Hepatocyte (in vitro differentiated cells): ENCODE results near the gene CMIP. TPM values are rescaled to one million over a fixed set of nuclear protein-coding genes. Genes with fewer than 3 reads are reported as not detected.
A peak's percentile ranks its signal among the peaks of the same experiment; 100 is the strongest.

Experiments used
- DNase-seq: peaks from one replicate; pipeline ENCODE4 v3.0.0-alpha.2; 2016; ENCODE audit warnings: low spot score
- H2AFZ ChIP-seq: fragments of 200-600 bp; sonication (generic); 2 replicates; pipeline ENCODE4 v1.6.0; 2016; ENCODE audit warnings: antibody characterized with exemption, mild to moderate bottlenecking
- H3K27ac ChIP-seq: fragments of 200-600 bp; sonication (generic); 2 replicates; pipeline ENCODE4 v1.5.1; 2016; ENCODE audit warnings: mild to moderate bottlenecking
- H3K27me3 ChIP-seq: fragments of 200-600 bp; sonication (generic); 2 replicates; pipeline ENCODE4 v1.6.1; 2016
- H3K36me3 ChIP-seq: fragments of 200-600 bp; sonication (generic); replicated peaks from 2 replicates; pipeline ENCODE4 v1.5.1; 2016; ENCODE audit warnings: low read depth; ENCODE audit not compliant: insufficient read depth
- H3K4me1 ChIP-seq: fragments of 200-600 bp; sonication (generic); 2 replicates; pipeline ENCODE4 v1.5.1; 2016; ENCODE audit warnings: mild to moderate bottlenecking, moderate library complexity; ENCODE audit not compliant: insufficient read depth
- H3K4me2 ChIP-seq: fragments of 200-600 bp; sonication (generic); 2 replicates; pipeline ENCODE4 v1.6.0; 2016
- H3K4me3 ChIP-seq: fragments of 200-600 bp; sonication (generic); 2 replicates; pipeline ENCODE4 v1.5.1; 2016; ENCODE audit warnings: mild to moderate bottlenecking
- H3K79me2 ChIP-seq: fragments of 200-600 bp; sonication (generic); 2 replicates; pipeline ENCODE4 v1.6.0; 2017; ENCODE audit warnings: mild to moderate bottlenecking
- H3K9me2 ChIP-seq: fragments of 200-600 bp; sonication (generic); replicated peaks from 2 replicates; pipeline ENCODE4 v1.6.0; 2017; ENCODE audit warnings: mild to moderate bottlenecking; ENCODE audit not compliant: insufficient read depth
- H3K9me3 ChIP-seq: fragments of 200-600 bp; sonication (generic); 2 replicates; pipeline ENCODE4 v1.5.1; 2016; ENCODE audit warnings: low read depth, mild to moderate bottlenecking
- H4K20me1 ChIP-seq: fragments of 200-600 bp; sonication (generic); 2 replicates; pipeline ENCODE4 v1.6.0; 2016; ENCODE audit warnings: mild to moderate bottlenecking; ENCODE audit not compliant: insufficient read depth, poor library complexity, severe bottlenecking
- EZH2 ChIP-seq: fragments of 200-600 bp; sonication (generic); IDR thresholded peaks from 2 replicates; pipeline ENCODE4 v1.6.1; 2016; ENCODE audit warnings: antibody characterized with exemption, mild to moderate bottlenecking, borderline replicate concordance
- EZH2phosphoT487 ChIP-seq: fragments of 200-600 bp; sonication (generic); IDR thresholded peaks from one replicate; pipeline ENCODE4 v1.6.1; 2018; ENCODE audit warnings: antibody characterized with exemption, mild to moderate bottlenecking, low read depth, moderate library complexity; ENCODE audit not compliant: unreplicated experiment, severe bottlenecking
- WGBS: methylation state at CpG from one replicate; pipeline ENCODE4 v1.1.6; 2016; ENCODE audit warnings: low lambda C conversion rate; ENCODE audit errors: missing lambda C conversion rate; 5-methylcytosine and 5-hydroxymethylcytosine counted together
- polyA plus RNA-seq: library from polyadenylated mRNA; unstranded; fragments of >200 nt; fragmentation: Nextera tagmentation; extraction: Ambion mirVana; gene quantifications from 2 replicates; pipeline ENCODE4 v1.2.1, GENCODE V29; 2016
- total RNA-seq: library from RNA; depleted of rRNA; stranded (reverse); fragments of >200 nt; gene quantifications from 2 replicates; pipeline ENCODE4 v1.2.3, GENCODE V29; 2014
- TF ChIP-seq, protein P1 (sequence below): fragments of 200-600 bp; sonication (generic); IDR thresholded peaks from 2 replicates; pipeline ENCODE4 v1.5.1; 2016; ENCODE audit warnings: antibody characterized with exemption, mild to moderate bottlenecking; ENCODE audit not compliant: poor library complexity

The CMIP gene
- total and polyA plus RNA-seq, 2 experiments from 2014 or later = 5.8 to 17.8 TPM

DNA sequence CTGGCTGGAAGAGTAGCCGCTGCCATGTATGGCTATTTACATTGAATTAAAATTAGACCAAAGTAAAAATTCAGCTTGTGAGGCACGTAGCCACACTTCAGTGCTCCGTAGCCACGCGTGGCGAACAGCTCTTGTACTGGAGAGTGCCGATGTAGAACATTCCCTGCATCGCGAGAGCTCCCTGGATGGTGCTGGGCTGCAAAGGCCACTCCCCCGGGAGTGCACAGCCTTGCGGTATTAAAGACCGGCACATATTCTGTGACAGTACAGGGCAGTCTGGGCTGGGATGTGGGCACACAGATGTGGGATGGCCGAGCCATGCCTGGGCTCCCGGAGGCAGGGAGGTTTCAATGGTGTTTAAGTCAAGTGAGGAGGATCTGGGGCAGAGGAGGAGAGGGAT is 102.2 kb downstream of the CMIP start:
- Histone ChIP-seq H3K4me2 (no peak overlapping the region), H3K4me3 (no peak overlapping the region), H2AFZ (no peak overlapping the region), H3K27me3 (no peaks in the 10 kb centered on the region), H4K20me1 (peaks cover 37% of the 10 kb centered on the region), H3K36me3 (no peaks in the 10 kb centered on the region), H3K9me2 (no peaks in the 10 kb centered on the region), H3K9me3 (no peaks in the 10 kb centered on the region), H3K27ac (no peak overlapping the region), H3K4me1 (peaks cover 33% of the 10 kb centered on the region), H3K79me2 (peaks cover 94% of the 10 kb centered on the region)
- DNase-seq = no peak
- 97% methylated on average over 14 of the region's 14 CpGs for WGBS
- TF ChIP-seq EZH2 (no peak), EZH2phosphoT487 (no peak)
- TF ChIP-seq, protein P1, sequence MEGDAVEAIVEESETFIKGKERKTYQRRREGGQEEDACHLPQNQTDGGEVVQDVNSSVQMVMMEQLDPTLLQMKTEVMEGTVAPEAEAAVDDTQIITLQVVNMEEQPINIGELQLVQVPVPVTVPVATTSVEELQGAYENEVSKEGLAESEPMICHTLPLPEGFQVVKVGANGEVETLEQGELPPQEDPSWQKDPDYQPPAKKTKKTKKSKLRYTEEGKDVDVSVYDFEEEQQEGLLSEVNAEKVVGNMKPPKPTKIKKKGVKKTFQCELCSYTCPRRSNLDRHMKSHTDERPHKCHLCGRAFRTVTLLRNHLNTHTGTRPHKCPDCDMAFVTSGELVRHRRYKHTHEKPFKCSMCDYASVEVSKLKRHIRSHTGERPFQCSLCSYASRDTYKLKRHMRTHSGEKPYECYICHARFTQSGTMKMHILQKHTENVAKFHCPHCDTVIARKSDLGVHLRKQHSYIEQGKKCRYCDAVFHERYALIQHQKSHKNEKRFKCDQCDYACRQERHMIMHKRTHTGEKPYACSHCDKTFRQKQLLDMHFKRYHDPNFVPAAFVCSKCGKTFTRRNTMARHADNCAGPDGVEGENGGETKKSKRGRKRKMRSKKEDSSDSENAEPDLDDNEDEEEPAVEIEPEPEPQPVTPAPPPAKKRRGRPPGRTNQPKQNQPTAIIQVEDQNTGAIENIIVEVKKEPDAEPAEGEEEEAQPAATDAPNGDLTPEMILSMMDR = no peak

DNA sequence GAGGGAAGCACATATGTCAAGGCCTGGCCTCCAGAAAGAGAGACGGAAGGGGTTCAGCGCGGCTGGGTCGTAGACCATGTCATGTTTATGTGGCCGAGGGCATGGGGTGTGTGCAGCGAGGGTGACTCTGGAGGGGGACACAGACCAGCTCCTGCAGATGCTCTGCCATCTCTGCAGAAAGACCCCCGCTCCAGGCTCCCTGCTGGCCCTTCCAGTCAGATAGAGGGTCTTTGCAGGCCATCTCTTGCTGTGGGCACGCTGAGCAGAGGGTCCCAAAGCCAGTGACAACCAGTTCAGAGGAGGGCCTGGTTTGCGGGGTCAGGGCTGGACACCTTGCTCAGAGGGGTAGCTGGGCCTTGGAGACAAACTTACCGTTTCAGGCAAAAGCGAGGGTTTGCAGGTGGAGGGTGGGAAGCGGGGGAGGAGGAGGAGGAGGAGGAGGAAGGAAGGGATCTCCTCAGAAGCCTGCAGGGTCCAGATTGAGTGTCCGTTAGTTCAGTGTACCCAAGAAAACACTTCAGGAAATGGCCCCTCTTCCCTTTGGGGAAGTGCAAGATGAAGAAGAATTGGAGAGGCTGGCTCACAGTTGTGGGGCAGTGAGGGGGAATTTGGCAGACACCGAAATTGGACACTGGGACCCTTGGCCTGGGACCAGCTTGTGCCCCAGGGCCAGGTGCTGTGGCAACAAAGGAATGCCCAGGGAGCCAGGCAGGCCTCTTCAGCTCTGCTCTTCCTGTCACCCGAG is 102.8 kb downstream of the CMIP start:
- Histone ChIP-seq H3K4me3 (no peak overlapping the region), H3K9me2 (no peaks in the 10 kb centered on the region), H2AFZ (no peak overlapping the region), H3K79me2 (peaks cover 94% of the 10 kb centered on the region), H3K27me3 (no peaks in the 10 kb centered on the region), H3K4me2 (no peak overlapping the region), H3K27ac (no peak overlapping the region), H3K9me3 (no peaks in the 10 kb centered on the region), H4K20me1 (peaks cover 32% of the 10 kb centered on the region), H3K36me3 (no peaks in the 10 kb centered on the region), H3K4me1 (peaks cover 27% of the 10 kb centered on the region)
- 92% methylated on average over 15 of the region's 15 CpGs for WGBS
- TF ChIP-seq EZH2 = no peak
- no peak for TF ChIP-seq EZH2phosphoT487
- TF ChIP-seq, protein P1 = no peak
- DNase-seq = no peak

GRCh38 chr16:81547939-81548216 is 103.3 kb downstream of the CMIP start:
- no peak for TF ChIP-seq EZH2phosphoT487
- Histone ChIP-seq H3K79me2 (peaks cover 94% of the 10 kb centered on the region), H3K9me2 (no peaks in the 10 kb centered on the region), H4K20me1 (peaks cover 28% of the 10 kb centered on the region), H3K4me2 (no peak overlapping the region), H3K27ac (no peak overlapping the region), H2AFZ (no peak overlapping the region), H3K9me3 (no peaks in the 10 kb centered on the region), H3K36me3 (no peaks in the 10 kb centered on the region), H3K27me3 (no peaks in the 10 kb centered on the region), H3K4me3 (no peak overlapping the region), H3K4me1 (peaks cover 24% of the 10 kb centered on the region)
- 80% methylated on average over 5 of the region's 5 CpGs for WGBS
- DNase-seq = no peak

GRCh38 chr16:81548551-81548875 is 103.9 kb downstream of the CMIP start:
- no peaks in the 10 kb centered on the region for H3K36me3 ChIP-seq
- peaks cover 94% of the 10 kb centered on the region for H3K79me2 ChIP-seq
- no peaks in the 10 kb centered on the region for H3K9me3 ChIP-seq
- H3K27me3 ChIP-seq = no peaks in the 10 kb centered on the region
- no peak for TF ChIP-seq EZH2phosphoT487
- TF ChIP-seq EZH2 = no peak
- TF ChIP-seq, protein P1 = no peak
- H2AFZ ChIP-seq = no peak overlapping the region
- H3K27ac ChIP-seq = peak overlapping the region; percentile 79
- peaks cover 24% of the 10 kb centered on the region for H3K4me1 ChIP-seq
- DNase-seq = no peak
- no peaks in the 10 kb centered on the region for H3K9me2 ChIP-seq
- peaks cover 22% of the 10 kb centered on the region for H4K20me1 ChIP-seq
- no peak overlapping the region for H3K4me2 ChIP-seq
- H3K4me3 ChIP-seq = no peak overlapping the region
- WGBS = 88% methylated on average over 3 of the region's 3 CpGs
